Activated CD8-positive, alpha-beta memory T cell treated with anti-CD3 and anti-CD28 coated beads, Interleukin-2, amount 50 U/mL, for 48 hours (primary cell): Measurements from ENCODE around the gene PELI3.

ENCODE experiments used
- DNase-seq: peaks from one replicate; pipeline ENCODE4 v3.0.0-alpha.2; 2020

PELI3 gene

GRCh38 chr11:66510271-66510989, 43.7 kb downstream of the PELI3 start, which contains the start of gene BBS1:
TSS of gene BBS1 (plus strand) at chr11:66510635. CDS start at chr11:66510660, 25 bp downstream.
- DNase-seq = peak; percentile 93

GRCh38 chr11:66510990-66511339, 44.3 kb downstream of the PELI3 start:
- no peak for DNase-seq

- DNase-seq = no peak
Observed at GRCh38 chr11:66523611-66524010, 56.9 kb downstream of the PELI3 start.

- DNase-seq = no peak
Observed at GRCh38 chr11:66524304-66525040, 57.8 kb downstream of the PELI3 start.
